K562 (cell line): ENCODE measurements around the gene TYW5. TPM values are rescaled to one million over a fixed set of nuclear protein-coding genes. Genes with fewer than 3 reads are reported as not detected.
A peak's percentile ranks its signal among the peaks of the same experiment; 100 is the strongest.

Experiments
- ATF7 ChIP-seq: fragments of 450-650 bp; IDR thresholded peaks from 2 replicates; pipeline ENCODE4 v1.7.1; 2014; ENCODE audit warnings: mild to moderate bottlenecking, moderate library complexity
- E2F6 ChIP-seq, 2 experiments: IDR thresholded peaks; 2 replicates each; pipeline ENCODE4 v1.6.1; 2011; ENCODE audit warnings: borderline replicate concordance in 1 of 2, control low read depth in 1 of 2, low read depth in 1 of 2, low read length in 1 of 2, mild to moderate bottlenecking in 1 of 2, mixed read lengths in 1 of 2, moderate library complexity in 1 of 2; ENCODE audit not compliant: insufficient read depth in 1 of 2, insufficient read length in 1 of 2, poor library complexity in 1 of 2, severe bottlenecking in 1 of 2; ENCODE audit errors: extremely low read depth in 1 of 2
- GTF2A2 ChIP-seq: IDR thresholded peaks from 2 replicates; pipeline ENCODE4 v1.6.1; 2016; ENCODE audit warnings: mild to moderate bottlenecking, missing genetic modification characterization, missing compliant biosample characterization
- KAT7 ChIP-seq: sonication (generic); formaldehyde crosslinking; IDR thresholded peaks from 2 replicates; pipeline ENCODE4 v1.8.0; 2022; ENCODE audit warnings: missing genetic modification reagents, mild to moderate bottlenecking, borderline replicate concordance
- KDM5B ChIP-seq: fragments of 200-600 bp; sonication (generic); IDR thresholded peaks from 2 replicates; pipeline ENCODE4 v1.6.1; 2012; ENCODE audit warnings: low read depth, mild to moderate bottlenecking, moderate library complexity, low read length, control low read depth, inconsistent platforms; ENCODE audit not compliant: insufficient replicate concordance
- RBFOX2 ChIP-seq: fragments of 200-400 bp; formaldehyde crosslinking; IDR thresholded peaks from 2 replicates; pipeline ENCODE4 v1.6.1; 2017; ENCODE audit warnings: low read depth, mild to moderate bottlenecking, low read length, moderate library complexity
- SIN3B ChIP-seq: fragments of 450-650 bp; IDR thresholded peaks from 2 replicates; pipeline ENCODE4 v1.6.1; 2017; ENCODE audit warnings: low read depth, mild to moderate bottlenecking, moderate library complexity
- ZBTB7A ChIP-seq: IDR thresholded peaks from 2 replicates; pipeline ENCODE4 v1.6.1; 2011; ENCODE audit warnings: low read depth, mild to moderate bottlenecking, low read length, moderate library complexity, borderline replicate concordance; ENCODE audit not compliant: control insufficient read depth
- ZFP1 ChIP-seq: fragments of 450-650 bp; formaldehyde crosslinking; IDR thresholded peaks from 2 replicates; pipeline ENCODE4 v1.4.0; 2020; ENCODE audit warnings: mild to moderate bottlenecking, mixed read lengths
- ZNF431 ChIP-seq: sonication (generic); formaldehyde crosslinking; IDR thresholded peaks from 2 replicates; pipeline ENCODE4 v1.8.0; 2022; ENCODE audit warnings: mild to moderate bottlenecking, missing genetic modification reagents
- polyA plus RNA-seq, 8 experiments: library from polyadenylated mRNA; depleted of rRNA in 4 of 8; stranded (reverse) in 5 of 8; unstranded in 3 of 8; fragments of >200 nt; fragmentation: Nextera tagmentation in 2 of 8; fragmentation: Illumina TruSeq in 1 of 8; extraction: Ambion mirVana in 2 of 8; extraction: Trizol in 1 of 8; gene quantifications; 2 replicates each; pipeline versions ENCODE4 v1.2.1 to v1.2.3, GENCODE V29; 2011 to 2014; ENCODE audit warnings: inconsistent platforms in 1 of 8, missing spikeins in 1 of 8
- total RNA-seq, 7 experiments: library from RNA; depleted of rRNA in 6 of 7; stranded (reverse); fragments of >200 nt in 6 of 7; fragmentation: Illumina TruSeq in 2 of 7; extraction: Trizol in 2 of 7; gene quantifications; 2 replicates each; pipeline versions ENCODE4 v1.2.1 to v1.2.3, GENCODE V29; 2011 to 2021; ENCODE audit warnings: low replicate concordance in 1 of 7
- TF ChIP-seq, protein P1 (sequence below): sonication (generic); formaldehyde crosslinking; IDR thresholded peaks from 2 replicates; pipeline ENCODE4 v1.9.0; 2022; ENCODE audit warnings: mild to moderate bottlenecking, missing genetic modification reagents
- TF ChIP-seq, protein P2 (sequence below), 2 experiments: fragments of 450-650 bp; formaldehyde crosslinking in 1 of 2; IDR thresholded peaks; 2 replicates each; pipeline versions ENCODE4 v1.4.0 to v1.6.1; 2014 to 2020; ENCODE audit warnings: mild to moderate bottlenecking in 2 of 2, borderline replicate concordance in 1 of 2, low read depth in 1 of 2

Gene TYW5
- total and polyA plus RNA-seq, 9 of the 15 experiments (the other 6 are each of a cell fraction or from before 2014, with no cell fraction given): 3.6 to 7.7 (median 4.6) TPM

DNA sequence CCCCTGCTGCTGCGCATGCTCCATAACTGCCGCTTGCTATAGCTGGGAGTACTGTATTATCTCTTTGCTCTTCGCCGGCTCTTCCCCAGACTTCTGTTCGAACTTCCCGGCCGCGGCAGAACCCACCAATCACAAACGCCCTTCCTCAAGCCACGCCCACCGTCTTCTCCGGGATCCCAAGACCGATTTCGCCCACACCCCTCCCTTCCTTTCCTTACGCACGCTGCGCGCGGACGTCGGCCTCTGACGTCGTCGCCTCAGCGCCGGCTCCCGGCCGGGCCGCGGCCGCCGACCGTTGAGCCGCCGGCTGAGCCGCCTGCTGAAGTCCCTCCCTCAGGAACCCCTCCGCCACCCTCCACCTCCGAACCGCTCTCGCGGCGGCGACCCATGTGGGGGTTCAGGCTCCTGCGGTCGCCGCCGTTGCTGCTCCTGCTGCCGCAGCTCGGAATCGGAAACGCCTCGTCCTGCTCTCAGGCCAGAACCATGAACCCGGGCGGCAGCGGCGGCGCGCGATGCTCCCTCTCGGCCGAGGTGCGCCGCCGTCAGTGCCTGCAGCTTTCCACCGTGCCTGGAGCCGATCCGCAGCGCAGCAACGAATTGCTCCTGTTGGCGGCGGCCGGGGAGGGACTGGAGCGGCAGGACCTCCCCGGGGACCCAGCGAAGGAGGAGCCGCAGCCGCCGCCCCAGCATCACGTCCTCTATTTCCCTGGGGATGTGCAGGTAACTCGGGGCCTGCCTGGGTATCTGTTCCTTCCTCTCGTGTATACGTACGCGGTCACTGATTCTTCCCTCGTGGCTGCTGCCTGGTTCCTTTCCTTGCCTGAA lies 44.0 kb downstream of the TYW5 start, which contains the start of gene C2orf69 (continued):
- TF ChIP-seq ZFP1 (CRISPR knock-in tag) (no peak), ZBTB7A (peak; percentile 39; the same call in 1 of the 2 replicates), ZNF431 (CRISPR knock-in tag) (0 out of 2 replicates have a peak, but pooled peaks have one; percentile 47), GTF2A2 (no peak), ATF7 (peak; percentile 79; the same call in 1 of the 2 replicates), SIN3B (peak; percentile 48; the same call in 1 of the 2 replicates), E2F6 (IDR thresholded peaks at IDR 0.05; ENCODE audit: borderline replicate concordance in 1 of 2, extremely low read depth in 1 of 2, insufficient read depth in 1 of 2, insufficient read length in 1 of 2, low read depth in 1 of 2, low read length in 1 of 2, poor library complexity in 1 of 2, severe bottlenecking in 1 of 2) (peak; percentile 27 to 56), RBFOX2 (peak; percentile 93), KAT7 (CRISPR knock-in tag) (peak; percentile 85; the same call in 1 of the 2 replicates), KDM5B (peak; percentile 79)
- TF ChIP-seq, protein P1, sequence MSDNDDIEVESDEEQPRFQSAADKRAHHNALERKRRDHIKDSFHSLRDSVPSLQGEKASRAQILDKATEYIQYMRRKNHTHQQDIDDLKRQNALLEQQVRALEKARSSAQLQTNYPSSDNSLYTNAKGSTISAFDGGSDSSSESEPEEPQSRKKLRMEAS (CRISPR knock-in tag): peak; percentile 49; the same call in 1 of the 2 replicates
- TF ChIP-seq, protein P2, sequence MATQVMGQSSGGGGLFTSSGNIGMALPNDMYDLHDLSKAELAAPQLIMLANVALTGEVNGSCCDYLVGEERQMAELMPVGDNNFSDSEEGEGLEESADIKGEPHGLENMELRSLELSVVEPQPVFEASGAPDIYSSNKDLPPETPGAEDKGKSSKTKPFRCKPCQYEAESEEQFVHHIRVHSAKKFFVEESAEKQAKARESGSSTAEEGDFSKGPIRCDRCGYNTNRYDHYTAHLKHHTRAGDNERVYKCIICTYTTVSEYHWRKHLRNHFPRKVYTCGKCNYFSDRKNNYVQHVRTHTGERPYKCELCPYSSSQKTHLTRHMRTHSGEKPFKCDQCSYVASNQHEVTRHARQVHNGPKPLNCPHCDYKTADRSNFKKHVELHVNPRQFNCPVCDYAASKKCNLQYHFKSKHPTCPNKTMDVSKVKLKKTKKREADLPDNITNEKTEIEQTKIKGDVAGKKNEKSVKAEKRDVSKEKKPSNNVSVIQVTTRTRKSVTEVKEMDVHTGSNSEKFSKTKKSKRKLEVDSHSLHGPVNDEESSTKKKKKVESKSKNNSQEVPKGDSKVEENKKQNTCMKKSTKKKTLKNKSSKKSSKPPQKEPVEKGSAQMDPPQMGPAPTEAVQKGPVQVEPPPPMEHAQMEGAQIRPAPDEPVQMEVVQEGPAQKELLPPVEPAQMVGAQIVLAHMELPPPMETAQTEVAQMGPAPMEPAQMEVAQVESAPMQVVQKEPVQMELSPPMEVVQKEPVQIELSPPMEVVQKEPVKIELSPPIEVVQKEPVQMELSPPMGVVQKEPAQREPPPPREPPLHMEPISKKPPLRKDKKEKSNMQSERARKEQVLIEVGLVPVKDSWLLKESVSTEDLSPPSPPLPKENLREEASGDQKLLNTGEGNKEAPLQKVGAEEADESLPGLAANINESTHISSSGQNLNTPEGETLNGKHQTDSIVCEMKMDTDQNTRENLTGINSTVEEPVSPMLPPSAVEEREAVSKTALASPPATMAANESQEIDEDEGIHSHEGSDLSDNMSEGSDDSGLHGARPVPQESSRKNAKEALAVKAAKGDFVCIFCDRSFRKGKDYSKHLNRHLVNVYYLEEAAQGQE (IDR thresholded peaks at IDR 0.05; ENCODE audit: borderline replicate concordance): no peak
- TF ChIP-seq, protein P2 (CRISPR knock-in tag; IDR thresholded peaks at IDR 0.05; ENCODE audit: low read depth): 0 out of 2 replicates have a peak, but pooled peaks have one; percentile 48
